Stimulated activated CD8-positive, alpha-beta memory T cell treated with anti-CD3 and anti-CD28 coated beads, Interleukin-7, amount 100 ng/mL, for 24 hours (primary cell): ENCODE results near the gene RIPK4.

ENCODE experiments used
- DNase-seq: peaks from one replicate; pipeline ENCODE4 v3.0.0-alpha.2; 2020; ENCODE audit warnings: low read depth

Gene RIPK4

GRCh38 chr21:41753006-41753898 is 13.6 kb downstream of the RIPK4 start:
- no peak for DNase-seq

- no peak for DNase-seq
Observed at GRCh38 chr21:41752231-41752681, 14.6 kb downstream of the RIPK4 start.

GRCh38 chr21:41751611-41752011 is 15.2 kb downstream of the RIPK4 start:
- no peak for DNase-seq

GRCh38 chr21:41750532-41751151 is 16.2 kb downstream of the RIPK4 start:
- no peak for DNase-seq

GRCh38 chr21:41750051-41750450 is 16.8 kb downstream of the RIPK4 start:
- DNase-seq, result no peak

- DNase-seq, result no peak
Observed at GRCh38 chr21:41749286-41749685, 17.6 kb downstream of the RIPK4 start.

- DNase-seq, result no peak
Observed at GRCh38 chr21:41747943-41748738, 18.7 kb downstream of the RIPK4 start.

GRCh38 chr21:41746744-41747006 is 20.2 kb downstream of the RIPK4 start:
- DNase-seq, result no peak

- no peak for DNase-seq
Observed at GRCh38 chr21:41745971-41746743, 20.7 kb downstream of the RIPK4 start.

- DNase-seq, result no peak
Observed at GRCh38 chr21:41745026-41745820, 21.6 kb downstream of the RIPK4 start.

- DNase-seq, result no peak
Observed at GRCh38 chr21:41744028-41744930, 22.6 kb downstream of the RIPK4 start.

- no peak for DNase-seq
Observed at GRCh38 chr21:41743321-41744027, 23.4 kb downstream of the RIPK4 start.

- no peak for DNase-seq
Observed at GRCh38 chr21:41742073-41742875, 24.6 kb downstream of the RIPK4 start.

- no peak for DNase-seq
Observed at GRCh38 chr21:41741253-41742072, 25.4 kb downstream of the RIPK4 start.

GRCh38 chr21:41740604-41741252 is 26.1 kb downstream of the RIPK4 start:
- no peak for DNase-seq

- DNase-seq, result no peak
Observed at GRCh38 chr21:41739936-41740335, 26.9 kb downstream of the RIPK4 start.

GRCh38 chr21:41739011-41739410 is 27.8 kb downstream of the RIPK4 start:
- DNase-seq, result no peak
